Lower lobe of right lung (tissue), 2 donors: ENCODE data around the gene DCK. TPM values are rescaled to one million over a fixed set of nuclear protein-coding genes. Genes with fewer than 3 reads are reported as not detected.

ENCODE experiments used
- ATAC-seq, 2 donors: fragments of 200-7000 bp; cut with Tn5 transposase; one replicate each; pipeline ENCODE4 v1.9.1; 2020 to 2022; ENCODE audit warnings: mild to moderate bottlenecking in 2 of 2, moderate library complexity in 2 of 2
- DNase-seq: peaks from one replicate; pipeline ENCODE4 v3.0.0-alpha.2; 2020
- H3K27ac ChIP-seq: fragments of 200-600 bp; one replicate; pipeline ENCODE4 v1.8.0; 2022
- H3K27me3 ChIP-seq: fragments of 200-600 bp; one replicate; pipeline ENCODE4 v1.8.0; 2022; ENCODE audit warnings: low read depth
- H3K36me3 ChIP-seq: fragments of 200-600 bp; one replicate; pipeline ENCODE4 v1.8.0; 2022; ENCODE audit warnings: mild to moderate bottlenecking
- H3K4me1 ChIP-seq: fragments of 200-600 bp; one replicate; pipeline ENCODE4 v1.8.0; 2022
- H3K4me3 ChIP-seq: fragments of 200-600 bp; one replicate; pipeline ENCODE4 v1.8.0; 2022; ENCODE audit warnings: mild to moderate bottlenecking
- H3K9me3 ChIP-seq: fragments of 200-600 bp; one replicate; pipeline ENCODE4 v1.8.0; 2022
- CTCF ChIP-seq: fragments of 200-600 bp; IDR thresholded peaks from one replicate; pipeline ENCODE4 v1.8.0; 2022; ENCODE audit warnings: antibody characterized with exemption, mild to moderate bottlenecking
- intact Hi-C: fragments of 100-400 bp; cut with DNase I; formaldehyde crosslinking; loops from one replicate; pipeline ENCODE4 v1.11.0; 2022
- total RNA-seq: library from RNA; stranded (reverse); fragmentation: NEBNext Ultra II Directional; extraction: Animal tissue kit (Norgen Biotek cat#: 25700); gene quantifications from one replicate; pipeline ENCODE4 v1.2.1, GENCODE V29; 2021
- donor health status: DM: no; HTN: yes; CAD: no; lungs with severe emphysema.

The DCK gene
- total RNA-seq, 1 donor from 2014 or later = 18.1 TPM

GRCh38 chr4:70979445-70980008 lies 13.9 kb upstream of the DCK start:
- no peak for TF ChIP-seq CTCF
- intact Hi-C loops = no loop called here
- H3K27ac ChIP-seq = no peak overlapping the region
- no peaks in the 10 kb centered on the region for H3K4me1 ChIP-seq
- H3K9me3 ChIP-seq = no peaks in the 10 kb centered on the region
- DNase-seq (no peak), ATAC-seq (no peak)
- no peak overlapping the region for H3K4me3 ChIP-seq
- H3K27me3 ChIP-seq = no peaks in the 10 kb centered on the region
- H3K36me3 ChIP-seq = peaks cover 18% of the 10 kb centered on the region

GRCh38 chr4:70980196-70980595 lies 13.3 kb upstream of the DCK start:
- no peak for TF ChIP-seq CTCF
- no peaks in the 10 kb centered on the region for H3K4me1 ChIP-seq
- no peaks in the 10 kb centered on the region for H3K27me3 ChIP-seq
- DNase-seq (no peak), ATAC-seq (no peak)
- no peak overlapping the region for H3K4me3 ChIP-seq
- intact Hi-C loops = no loop called here
- peaks cover 13% of the 10 kb centered on the region for H3K36me3 ChIP-seq
- H3K27ac ChIP-seq = no peak overlapping the region
- no peaks in the 10 kb centered on the region for H3K9me3 ChIP-seq

- ATAC-seq (no peak), DNase-seq (no peak)
- intact Hi-C loops = no loop called here
- Histone ChIP-seq H3K4me3 (no peak overlapping the region), H3K9me3 (no peaks in the 10 kb centered on the region), H3K36me3 (no peaks in the 10 kb centered on the region), H3K4me1 (no peaks in the 10 kb centered on the region), H3K27ac (no peak overlapping the region), H3K27me3 (no peaks in the 10 kb centered on the region)
- no peak for TF ChIP-seq CTCF
Measured at GRCh38 chr4:70984106-70984505, 9.3 kb upstream of the DCK start.

GRCh38 chr4:70984589-70984988 lies 8.9 kb upstream of the DCK start:
- Histone ChIP-seq H3K27me3 (no peaks in the 10 kb centered on the region), H3K27ac (no peak overlapping the region), H3K36me3 (no peaks in the 10 kb centered on the region), H3K9me3 (no peaks in the 10 kb centered on the region), H3K4me3 (no peak overlapping the region), H3K4me1 (no peaks in the 10 kb centered on the region)
- ATAC-seq (no peak), DNase-seq (no peak)
- intact Hi-C loops = no loop called here
- no peak for TF ChIP-seq CTCF

- DNase-seq (no peak), ATAC-seq (no peak)
- Histone ChIP-seq H3K4me1 (peaks cover 32% of the 10 kb centered on the region), H3K9me3 (no peaks in the 10 kb centered on the region), H3K27me3 (no peaks in the 10 kb centered on the region), H3K4me3 (no peak overlapping the region), H3K27ac (no peak overlapping the region), H3K36me3 (no peaks in the 10 kb centered on the region)
- no peak for TF ChIP-seq CTCF
- intact Hi-C loops = no loop called here
Measured at GRCh38 chr4:70991596-70991995, 1.9 kb upstream of the DCK start.
